ENCODE measurements around the gene MEPCE. TPM values are rescaled to one million over a fixed set of nuclear protein-coding genes. Genes with fewer than 3 reads are reported as not detected.

The MEPCE gene
- total and polyA plus RNA-seq, 4 donors = 18.5 to 41.8 (median 39.0) TPM

DNA sequence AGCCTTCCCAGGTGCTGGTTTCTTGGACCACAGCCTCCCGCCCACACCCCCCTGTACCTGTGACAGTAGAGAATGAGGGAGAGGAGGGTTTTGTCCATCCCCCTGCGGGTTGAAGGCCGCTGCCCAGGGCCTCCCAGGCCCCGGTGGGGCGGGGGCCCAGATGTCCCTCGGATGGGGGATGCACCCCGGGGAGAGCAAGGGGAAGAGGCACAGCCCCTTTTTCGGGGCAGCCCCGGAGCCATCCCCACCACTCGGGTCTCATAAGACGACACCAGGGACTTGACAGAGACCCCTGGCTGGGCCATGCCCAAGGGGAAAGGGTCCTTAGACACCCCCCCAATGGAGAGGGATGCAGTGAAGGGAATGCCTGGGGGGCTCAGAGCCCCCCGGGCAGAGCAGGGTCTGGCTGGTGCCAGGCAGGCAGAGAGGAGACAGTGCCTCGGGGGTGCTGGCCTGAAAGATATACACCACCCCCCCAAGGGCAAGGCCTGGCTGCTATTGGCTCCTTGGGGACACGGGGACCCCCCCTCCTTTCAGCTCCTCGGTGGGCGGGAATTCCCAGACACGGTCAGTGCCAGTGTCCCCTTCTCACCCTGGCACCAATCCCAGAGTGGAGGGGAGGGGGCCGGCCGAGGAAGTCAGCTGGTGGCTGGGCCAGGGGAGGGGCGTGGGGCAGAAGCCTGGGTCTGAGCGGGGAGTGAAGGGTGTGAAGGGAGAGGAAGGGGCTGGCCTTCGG lies 38.2 kb downstream of the MEPCE start:
- peaks cover 65% of the 10 kb centered on the region for H3K4me1 ChIP-seq (ENCODE audit: control insufficient read depth, insufficient read depth, low read length)
- H3K36me3 ChIP-seq (ENCODE audit: control insufficient read depth, insufficient read depth, low read length) = peaks cover 59% of the 10 kb centered on the region
- peak in 5 of 6 donors; percentile 79 to 96 (median 86) for DNase-seq (ENCODE audit: low read depth in 4 of 6, low spot score in 6 of 6)
- peak overlapping the region; percentile 70 for H3K4me3 ChIP-seq (ENCODE audit: low read depth, low read length)
- peak overlapping the region; percentile 94 for H3K27ac ChIP-seq (ENCODE audit: low read depth, low read length)
- H3K27me3 ChIP-seq (ENCODE audit: control insufficient read depth, insufficient read depth, low read length) = no peaks in the 10 kb centered on the region
- H3K9me3 ChIP-seq (ENCODE audit: control insufficient read depth, insufficient read depth, low read length) = no peaks in the 10 kb centered on the region
- WGBS (ENCODE audit: insufficient coverage) = 55% methylated on average over 8 of the region's 22 CpGs

DNA sequence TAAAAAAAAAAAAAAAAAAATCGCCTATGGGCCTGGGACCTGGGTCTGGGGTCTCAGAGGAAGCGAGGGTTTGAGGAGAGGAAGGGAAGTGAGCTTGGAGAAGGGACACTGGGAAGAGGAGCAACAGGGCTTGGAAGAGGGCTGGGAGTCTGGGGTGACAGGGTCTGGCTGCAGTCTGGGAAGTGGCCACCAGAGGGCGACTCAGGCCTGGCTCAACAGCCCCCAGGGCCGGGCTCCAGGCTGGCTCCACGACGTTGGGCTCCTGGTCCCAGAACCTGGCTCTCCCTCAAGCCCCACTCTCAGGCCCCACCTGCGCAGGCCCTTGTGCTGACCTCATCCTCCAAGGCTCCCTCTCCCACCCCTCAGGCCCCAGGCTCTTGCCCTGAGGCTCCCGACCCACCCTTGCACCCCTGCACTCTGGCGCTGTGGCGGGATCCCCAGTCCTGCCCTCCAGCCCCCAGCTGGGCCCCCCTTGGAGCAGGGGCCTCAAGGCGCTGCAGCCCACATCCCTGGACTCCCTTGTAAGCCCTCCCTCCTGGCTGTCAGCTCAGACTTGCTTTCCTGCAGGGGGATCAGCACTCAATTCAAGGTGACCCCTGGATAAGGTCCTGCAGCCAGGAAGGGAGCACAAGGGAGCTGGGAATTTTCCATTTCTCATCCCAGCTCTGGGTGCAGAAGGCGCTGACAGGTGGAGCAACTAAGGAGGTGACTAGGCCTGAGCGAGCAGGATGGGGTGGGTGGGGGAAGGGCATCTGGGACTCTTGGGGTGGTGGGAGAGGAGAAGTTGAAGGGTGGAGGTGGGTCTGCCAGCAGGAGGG lies 39.8 kb downstream of the MEPCE start:
- no peaks in the 10 kb centered on the region for H3K9me3 ChIP-seq (ENCODE audit: control insufficient read depth, insufficient read depth, low read length)
- H3K27ac ChIP-seq (ENCODE audit: low read depth, low read length) = no peak overlapping the region
- H3K4me1 ChIP-seq (ENCODE audit: control insufficient read depth, insufficient read depth, low read length) = peaks cover 63% of the 10 kb centered on the region
- 29% methylated on average over 13 of the region's 13 CpGs for WGBS (ENCODE audit: insufficient coverage)
- no peak overlapping the region for H3K4me3 ChIP-seq (ENCODE audit: low read depth, low read length)
- H3K27me3 ChIP-seq (ENCODE audit: control insufficient read depth, insufficient read depth, low read length) = no peaks in the 10 kb centered on the region
- peaks cover 64% of the 10 kb centered on the region for H3K36me3 ChIP-seq (ENCODE audit: control insufficient read depth, insufficient read depth, low read length)
- peak in 2 of 6 donors; percentile 91 to 92 for DNase-seq (ENCODE audit: low read depth in 4 of 6, low spot score in 6 of 6)

DNA sequence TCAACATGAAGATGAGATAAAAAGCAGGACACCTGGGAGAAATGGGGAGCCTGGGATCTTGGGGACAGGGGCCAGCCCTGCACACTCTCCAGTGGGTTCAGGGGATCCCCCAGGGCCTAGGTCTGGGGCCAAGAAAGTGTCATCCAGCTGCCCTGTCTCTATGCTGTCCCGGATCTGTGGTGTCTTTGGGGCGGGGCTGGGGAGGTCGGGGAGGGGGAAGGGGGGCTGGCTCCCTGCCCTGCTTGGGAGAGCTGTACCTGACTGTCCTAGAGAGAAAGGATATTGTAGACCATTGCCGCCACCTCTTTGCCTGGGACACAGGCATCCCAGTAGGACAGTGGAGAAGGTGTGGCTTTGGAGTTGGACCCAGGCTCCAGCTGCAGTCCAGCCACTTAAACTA lies 41.4 kb downstream of the MEPCE start:
- Histone ChIP-seq H3K4me3 (ENCODE audit: low read depth, low read length) (no peak overlapping the region), H3K36me3 (ENCODE audit: control insufficient read depth, insufficient read depth, low read length) (peaks cover 66% of the 10 kb centered on the region), H3K9me3 (ENCODE audit: control insufficient read depth, insufficient read depth, low read length) (no peaks in the 10 kb centered on the region), H3K27ac (ENCODE audit: low read depth, low read length) (no peak overlapping the region), H3K4me1 (ENCODE audit: control insufficient read depth, insufficient read depth, low read length) (peaks cover 61% of the 10 kb centered on the region), H3K27me3 (ENCODE audit: control insufficient read depth, insufficient read depth, low read length) (no peaks in the 10 kb centered on the region)
- 73% methylated on average over 4 of the region's 4 CpGs for WGBS (ENCODE audit: insufficient coverage)
- no peak for DNase-seq (ENCODE audit: low read depth in 4 of 6, low spot score in 6 of 6)

DNA sequence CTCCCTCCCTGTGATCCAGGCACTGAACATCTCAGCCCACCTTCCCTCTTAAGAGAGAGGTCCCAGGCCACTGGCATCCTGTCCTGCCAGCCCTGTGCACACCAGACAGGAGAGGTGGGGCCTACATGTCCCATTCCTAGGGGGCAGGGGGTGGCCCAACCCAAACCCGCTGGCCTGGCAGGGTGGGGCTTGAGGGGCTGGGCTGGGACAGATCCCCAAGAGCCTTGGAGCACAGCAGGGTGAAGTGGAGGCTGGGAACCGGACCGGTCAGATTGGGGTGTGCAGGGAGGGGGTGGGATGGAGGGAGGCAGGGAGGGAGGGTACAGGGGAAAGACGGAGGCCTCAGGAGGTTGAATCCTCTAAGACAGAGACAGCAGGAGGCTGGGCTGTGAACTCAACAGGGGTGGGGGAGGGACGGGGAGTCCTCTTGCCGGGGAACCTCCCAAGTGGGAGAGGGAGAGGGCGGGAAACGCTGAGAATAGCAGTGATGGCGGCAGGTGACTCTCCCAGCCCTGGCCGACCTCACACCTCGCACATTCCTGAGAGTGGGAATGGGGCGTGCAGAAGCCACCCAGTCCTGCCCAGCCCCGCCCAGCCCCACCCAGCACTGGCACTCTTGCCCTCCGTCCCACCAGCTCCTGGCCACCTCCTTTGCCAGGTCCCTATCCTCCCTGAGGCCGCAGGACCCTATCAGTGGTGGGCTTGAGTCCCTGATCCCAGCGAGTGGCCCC lies 42.7 kb downstream of the MEPCE start:
- H3K27me3 ChIP-seq (ENCODE audit: control insufficient read depth, insufficient read depth, low read length) = no peaks in the 10 kb centered on the region
- DNase-seq (ENCODE audit: low read depth in 4 of 6, low spot score in 6 of 6) = no peak
- no peaks in the 10 kb centered on the region for H3K9me3 ChIP-seq (ENCODE audit: control insufficient read depth, insufficient read depth, low read length)
- H3K27ac ChIP-seq (ENCODE audit: low read depth, low read length) = no peak overlapping the region
- H3K4me3 ChIP-seq (ENCODE audit: low read depth, low read length) = no peak overlapping the region
- H3K36me3 ChIP-seq (ENCODE audit: control insufficient read depth, insufficient read depth, low read length) = peaks cover 69% of the 10 kb centered on the region
- WGBS (ENCODE audit: insufficient coverage) = 61% methylated on average over 14 of the region's 16 CpGs
- H3K4me1 ChIP-seq (ENCODE audit: control insufficient read depth, insufficient read depth, low read length) = peaks cover 64% of the 10 kb centered on the region

DNA sequence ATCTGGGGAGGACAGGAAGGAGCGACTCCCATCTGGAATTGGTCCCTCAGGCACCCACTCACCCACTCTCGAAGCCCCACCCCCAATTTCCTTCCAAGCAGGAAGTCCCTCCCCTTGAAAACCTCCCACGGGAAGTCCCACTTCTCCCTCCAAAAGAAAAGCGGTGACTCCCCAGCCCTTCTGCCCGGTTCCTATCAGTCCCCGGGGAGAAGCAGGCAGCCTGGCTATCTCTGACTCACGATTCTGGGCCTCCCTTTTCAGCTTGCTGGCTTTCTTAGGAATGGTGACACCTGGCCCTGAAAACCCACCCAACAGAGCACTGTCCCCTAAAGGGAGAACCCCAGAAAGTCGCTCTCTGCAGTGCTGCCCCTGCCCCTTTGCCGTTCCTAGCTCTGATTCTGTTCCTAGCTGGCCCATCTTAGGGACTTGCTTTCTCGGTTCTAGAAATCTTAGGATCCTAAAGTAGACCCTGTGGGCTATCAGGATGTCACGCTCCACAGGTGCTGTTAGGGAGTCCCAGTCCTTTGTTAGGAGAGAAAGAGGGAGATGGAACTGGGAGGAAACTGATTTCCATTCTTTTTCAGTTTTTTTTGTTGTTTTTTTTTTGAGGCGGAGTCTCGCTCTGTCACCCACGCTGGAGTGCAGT lies 43.3 kb downstream of the MEPCE start:
- Histone ChIP-seq H3K27me3 (ENCODE audit: control insufficient read depth, insufficient read depth, low read length) (no peaks in the 10 kb centered on the region), H3K9me3 (ENCODE audit: control insufficient read depth, insufficient read depth, low read length) (no peaks in the 10 kb centered on the region), H3K4me3 (ENCODE audit: low read depth, low read length) (no peak overlapping the region), H3K36me3 (ENCODE audit: control insufficient read depth, insufficient read depth, low read length) (peaks cover 66% of the 10 kb centered on the region), H3K27ac (ENCODE audit: low read depth, low read length) (no peak overlapping the region), H3K4me1 (ENCODE audit: control insufficient read depth, insufficient read depth, low read length) (peaks cover 65% of the 10 kb centered on the region)
- DNase-seq (ENCODE audit: low read depth in 4 of 6, low spot score in 6 of 6) = no peak
- 68% methylated on average over 14 of the region's 14 CpGs for WGBS (ENCODE audit: insufficient coverage)

DNA sequence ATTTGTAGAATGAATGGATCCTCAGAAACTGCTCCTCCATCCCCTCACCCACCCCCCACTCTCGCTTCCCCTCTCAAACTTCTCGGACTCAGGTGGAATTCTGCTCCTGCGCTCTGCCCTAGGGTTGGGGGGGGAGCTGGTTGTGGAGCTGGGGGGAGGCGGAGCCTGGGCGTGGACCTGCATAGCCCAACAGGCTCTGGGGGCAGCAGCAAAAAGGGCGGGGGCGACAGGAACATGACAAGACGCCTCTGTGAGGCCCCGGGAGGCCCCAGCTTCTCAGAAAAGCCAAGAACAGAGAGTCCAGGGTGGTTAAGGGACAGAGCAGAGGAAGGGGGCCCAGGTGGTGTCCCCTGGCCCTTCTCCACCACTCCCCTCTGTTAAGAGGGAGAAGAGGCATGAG lies 45.9 kb downstream of the MEPCE start:
- no peaks in the 10 kb centered on the region for H3K9me3 ChIP-seq (ENCODE audit: control insufficient read depth, insufficient read depth, low read length)
- no peaks in the 10 kb centered on the region for H3K27me3 ChIP-seq (ENCODE audit: control insufficient read depth, insufficient read depth, low read length)
- peaks cover 60% of the 10 kb centered on the region for H3K4me1 ChIP-seq (ENCODE audit: control insufficient read depth, insufficient read depth, low read length)
- H3K27ac ChIP-seq (ENCODE audit: low read depth, low read length) = peak overlapping the region; percentile 43
- 33% methylated on average over 6 of the region's 9 CpGs for WGBS (ENCODE audit: insufficient coverage)
- H3K36me3 ChIP-seq (ENCODE audit: control insufficient read depth, insufficient read depth, low read length) = peaks cover 61% of the 10 kb centered on the region
- no peak for DNase-seq (ENCODE audit: low read depth in 4 of 6, low spot score in 6 of 6)
- H3K4me3 ChIP-seq (ENCODE audit: low read depth, low read length) = no peak overlapping the region

DNA sequence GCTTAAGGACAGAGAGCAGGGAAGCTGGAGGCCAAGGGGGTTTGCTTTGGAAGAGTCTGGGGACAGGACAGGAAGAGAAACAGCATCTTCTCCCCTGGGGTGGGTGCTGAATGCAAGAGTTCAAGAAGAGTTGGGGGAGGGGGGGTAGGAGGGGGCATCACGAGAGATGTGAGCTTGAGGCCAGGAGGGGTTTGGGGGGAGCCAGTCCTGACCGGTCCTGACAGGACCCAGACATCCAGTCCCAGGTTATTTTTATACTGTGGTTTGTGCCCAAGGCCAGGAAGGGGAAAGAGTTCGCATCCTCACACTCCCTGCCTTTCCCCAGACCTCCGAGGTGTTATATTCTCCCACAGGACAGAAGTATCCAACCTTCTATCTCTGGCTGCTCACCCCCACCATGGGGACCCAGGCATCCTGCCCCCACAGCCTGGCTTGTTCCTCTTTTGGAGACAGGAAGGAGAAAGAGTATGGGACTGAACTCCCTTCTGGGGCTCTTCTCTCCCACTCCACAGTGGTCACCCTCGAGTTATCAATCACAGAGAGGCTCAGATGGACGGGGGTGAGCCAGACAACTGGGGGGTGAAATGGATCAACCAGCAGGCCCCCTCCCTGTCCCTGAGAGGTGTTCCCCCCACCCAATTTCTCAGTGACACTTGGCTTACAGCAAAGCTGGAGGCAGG lies 46.6 kb downstream of the MEPCE start:
- H3K4me3 ChIP-seq (ENCODE audit: low read depth, low read length) = peak overlapping the region; percentile 2
- H3K36me3 ChIP-seq (ENCODE audit: control insufficient read depth, insufficient read depth, low read length) = peaks cover 61% of the 10 kb centered on the region
- peak overlapping the region; percentile 43 for H3K27ac ChIP-seq (ENCODE audit: low read depth, low read length)
- no peak for DNase-seq (ENCODE audit: low read depth in 4 of 6, low spot score in 6 of 6)
- WGBS (ENCODE audit: insufficient coverage) = 20% methylated on average over 1 of the region's 6 CpGs
- peaks cover 60% of the 10 kb centered on the region for H3K4me1 ChIP-seq (ENCODE audit: control insufficient read depth, insufficient read depth, low read length)
- no peaks in the 10 kb centered on the region for H3K27me3 ChIP-seq (ENCODE audit: control insufficient read depth, insufficient read depth, low read length)
- H3K9me3 ChIP-seq (ENCODE audit: control insufficient read depth, insufficient read depth, low read length) = no peaks in the 10 kb centered on the region

DNA sequence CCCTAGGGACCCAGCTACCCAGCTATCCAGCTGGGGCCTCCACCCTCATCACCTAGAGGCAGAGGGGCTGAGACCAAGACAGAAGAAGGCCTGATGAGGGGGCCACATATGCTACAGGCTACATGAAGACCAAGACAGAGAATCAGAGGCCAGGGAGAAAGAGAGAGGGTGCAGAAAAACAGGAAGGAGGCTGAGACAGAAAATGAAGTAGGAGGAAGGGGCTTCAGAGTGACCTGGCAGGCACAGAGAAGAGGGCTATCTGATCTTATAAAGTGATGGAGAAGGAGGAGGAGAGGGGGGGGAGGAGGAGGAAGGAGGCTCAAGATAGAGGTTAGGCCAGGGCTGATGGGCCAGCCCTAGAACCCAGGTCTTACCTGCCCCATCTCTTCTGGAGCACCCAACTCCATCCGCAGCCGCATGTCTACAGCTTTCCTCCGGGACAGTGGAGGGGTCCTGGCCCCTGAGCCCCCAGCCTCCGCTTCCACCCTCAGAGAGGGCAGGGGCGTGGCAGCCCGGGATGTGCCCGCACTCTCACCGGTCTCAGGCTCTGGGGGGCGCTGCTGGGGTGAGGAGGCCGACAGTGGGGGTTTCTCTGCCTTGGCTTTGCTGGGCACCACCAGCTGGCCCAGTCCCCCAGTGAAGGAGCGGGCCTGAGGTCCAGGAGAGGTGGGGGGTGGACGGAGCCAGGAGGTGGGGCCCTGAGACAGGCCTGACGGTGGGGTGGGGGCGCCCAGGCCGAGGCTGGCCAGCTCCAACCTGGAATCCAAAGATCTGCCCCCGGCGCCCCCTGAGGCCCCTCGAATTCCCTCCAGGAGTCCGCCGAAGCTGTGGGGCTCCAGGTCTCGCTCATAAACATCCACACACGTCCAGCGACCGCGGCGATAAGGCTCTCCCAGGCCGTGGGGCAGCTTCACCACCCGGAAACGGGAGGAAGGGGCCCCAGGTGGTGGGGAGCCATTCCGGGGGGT lies 47.6 kb downstream of the MEPCE start:
- Histone ChIP-seq H3K27me3 (ENCODE audit: control insufficient read depth, insufficient read depth, low read length) (no peaks in the 10 kb centered on the region), H3K4me3 (ENCODE audit: low read depth, low read length) (peak overlapping the region; percentile 97), H3K27ac (ENCODE audit: low read depth, low read length) (peak overlapping the region; percentile 40), H3K9me3 (ENCODE audit: control insufficient read depth, insufficient read depth, low read length) (no peaks in the 10 kb centered on the region), H3K36me3 (ENCODE audit: control insufficient read depth, insufficient read depth, low read length) (peaks cover 54% of the 10 kb centered on the region), H3K4me1 (ENCODE audit: control insufficient read depth, insufficient read depth, low read length) (peaks cover 60% of the 10 kb centered on the region)
- 13% methylated on average over 22 of the region's 30 CpGs for WGBS (ENCODE audit: insufficient coverage)
- no peak for DNase-seq (ENCODE audit: low read depth in 4 of 6, low spot score in 6 of 6)
